Measurements from ENCODE around the gene BTRC.
"Not testable (repeated sequence)": the region's sequence is repeated elsewhere in the genome, so short reads cannot be mapped to it uniquely, and the experiment has no call there.

The BTRC gene

DNA sequence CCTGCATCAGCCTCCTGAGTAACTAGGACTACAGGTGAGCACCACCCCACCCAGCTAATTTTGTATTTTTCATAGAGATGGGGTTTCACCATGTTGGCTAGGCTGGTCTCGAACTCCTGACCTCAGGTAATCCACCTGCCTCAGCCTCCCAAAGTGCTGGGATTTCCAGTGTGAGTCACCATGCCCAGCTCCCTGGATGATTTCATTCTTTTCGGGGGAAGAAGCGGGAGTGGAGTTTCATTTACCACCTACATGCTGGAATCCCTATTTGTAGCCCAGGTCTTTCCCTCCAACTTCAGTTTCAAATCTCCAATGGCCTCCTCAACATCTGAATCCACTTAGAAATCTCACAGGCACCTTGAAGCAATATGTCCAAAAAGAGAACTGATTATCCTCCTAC lies 2.9 kb upstream of the BTRC start:
- no peak for DNase-seq

DNA sequence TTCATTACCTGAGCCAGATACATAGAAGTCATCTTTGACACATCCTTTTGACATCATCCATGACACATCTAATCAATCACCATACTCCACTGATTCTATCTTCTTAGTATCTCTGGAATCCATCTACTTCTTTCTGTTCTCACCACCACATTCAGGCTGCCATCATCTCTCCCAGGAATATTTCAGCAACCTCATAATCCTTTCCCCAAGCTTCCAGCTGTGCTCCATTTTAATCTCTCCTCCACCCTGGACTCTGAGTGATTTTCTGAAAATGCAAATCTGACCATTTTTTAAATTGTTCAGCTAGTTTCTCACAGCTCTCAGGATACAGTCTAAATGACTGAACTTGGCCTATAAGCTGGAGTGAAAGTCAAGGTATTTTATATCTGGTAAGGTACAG lies 2.5 kb upstream of the BTRC start:
- DNase-seq: no peak

DNA sequence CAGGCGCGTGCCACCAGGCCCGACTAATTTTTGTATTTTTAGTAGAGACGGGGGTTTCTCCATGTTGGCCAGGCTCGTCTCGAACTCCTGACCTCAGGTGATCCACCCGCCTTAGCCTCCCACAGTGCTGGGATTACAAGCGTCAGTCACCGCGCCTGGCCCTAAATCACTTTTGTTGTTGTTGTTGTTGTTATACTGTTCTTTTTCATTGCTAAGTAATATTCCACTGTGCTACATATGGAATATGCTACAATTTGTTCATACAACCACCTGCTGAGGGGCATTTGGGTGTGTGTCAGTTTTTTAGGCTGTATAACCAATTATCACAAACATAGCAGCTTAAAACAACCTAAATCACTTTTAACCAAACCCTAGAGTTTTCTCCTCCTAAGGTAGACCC lies 1.1 kb upstream of the BTRC start:
- DNase-seq: not testable (repeated sequence)

DNA sequence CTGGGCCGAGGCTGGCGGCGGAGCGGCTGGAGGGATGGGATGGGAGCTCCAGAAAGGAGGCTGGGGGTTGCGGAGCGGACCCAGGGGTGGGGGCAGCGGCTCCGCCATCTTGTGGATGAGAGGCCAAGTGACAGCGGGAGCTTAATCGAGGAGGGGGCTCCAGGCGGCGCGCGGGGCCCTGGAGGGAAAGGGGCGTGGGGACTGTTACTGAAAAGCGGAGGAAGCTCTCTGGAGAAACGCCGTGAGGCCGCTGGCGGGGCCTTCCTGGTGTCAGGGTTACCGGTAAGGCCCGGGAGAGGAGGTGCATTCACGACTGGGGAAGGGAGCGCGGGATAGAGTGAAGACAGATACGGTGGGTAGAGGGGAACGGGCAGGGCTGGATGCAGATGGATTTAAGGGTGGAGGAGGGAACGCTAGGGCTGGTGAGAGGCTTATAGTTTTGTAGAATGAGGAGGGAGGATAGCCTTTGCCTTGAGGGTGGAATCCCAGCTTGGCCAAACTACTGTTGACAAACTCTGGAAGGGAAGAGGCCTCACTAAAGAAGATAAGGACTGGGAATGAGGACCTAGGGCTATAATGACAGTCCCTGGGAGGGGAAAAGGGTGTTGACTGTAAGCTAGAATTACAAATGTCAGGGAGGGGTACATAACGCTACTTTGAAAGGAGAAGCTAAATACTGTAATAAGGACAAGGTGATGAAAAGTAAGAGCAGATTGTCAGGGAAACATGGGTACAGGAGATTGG lies 535 bp downstream of the BTRC start:
- no peak for DNase-seq

DNA sequence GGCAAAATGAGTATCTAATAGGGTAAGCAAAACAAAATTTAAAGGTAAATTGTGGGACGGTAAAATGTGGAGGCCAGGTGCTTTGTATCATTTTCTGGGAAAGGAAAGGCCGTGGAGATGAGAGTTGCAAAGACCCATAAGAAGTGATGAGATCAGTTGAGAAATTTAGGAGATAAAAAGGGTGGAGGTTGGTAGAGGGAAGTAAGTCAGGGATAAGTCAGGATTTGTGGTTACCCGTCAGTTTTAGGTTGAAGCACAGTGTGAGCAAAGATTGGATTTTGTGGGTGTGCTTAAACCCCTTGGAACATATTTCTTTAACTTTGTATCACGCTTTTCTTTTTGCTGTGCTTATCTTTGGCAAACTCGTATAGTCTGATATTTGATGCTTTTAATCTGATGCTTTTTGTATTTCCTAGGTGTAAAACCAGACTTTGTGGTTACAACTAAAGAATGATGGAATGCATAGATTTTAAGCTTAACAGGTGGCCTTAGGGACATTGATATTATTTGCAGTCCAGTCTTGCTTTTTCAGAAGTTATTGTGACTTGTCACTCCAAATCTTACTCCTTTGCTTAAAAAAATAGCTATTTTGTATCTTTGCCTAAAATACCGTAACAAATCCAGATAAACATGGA lies 1.2 kb downstream of the BTRC start:
- no peak for DNase-seq

DNA sequence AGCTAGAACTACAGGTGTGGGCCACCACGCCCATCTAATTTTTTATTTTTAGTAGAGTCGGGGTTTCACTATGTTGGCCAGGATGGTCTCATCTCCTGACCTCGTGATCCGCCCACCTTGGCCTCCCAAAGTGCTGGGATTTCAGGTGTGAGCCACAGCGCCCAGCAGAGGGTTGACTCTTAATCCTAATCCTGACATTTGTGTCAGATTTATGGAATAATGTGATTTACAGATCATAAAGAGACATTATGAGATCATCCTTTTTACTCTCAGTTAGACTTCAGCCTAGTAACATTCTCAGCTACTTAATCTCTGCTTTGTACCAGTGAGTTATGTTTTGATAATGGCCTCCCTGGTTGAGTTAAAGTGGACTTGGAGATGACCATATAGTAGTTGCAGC lies 2.2 kb downstream of the BTRC start:
- no peak for DNase-seq

DNA sequence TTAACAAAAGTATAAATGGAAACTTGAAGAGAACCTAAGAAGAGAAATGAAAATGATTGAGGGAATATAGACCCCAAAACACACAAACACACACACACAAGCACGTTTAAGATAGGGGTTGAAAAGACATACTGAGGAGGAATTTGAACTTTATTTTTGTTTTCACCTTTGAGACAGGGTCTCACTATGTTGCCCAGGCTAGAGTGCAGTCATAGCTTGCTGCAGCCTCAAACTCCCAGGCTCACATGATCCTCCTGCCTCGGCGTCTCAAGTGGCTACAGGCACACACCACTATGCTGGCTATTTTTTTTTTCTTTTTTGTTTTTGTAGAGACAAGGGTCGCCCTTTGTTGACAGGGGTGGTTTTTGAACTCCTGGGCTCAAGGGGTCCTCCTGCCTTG lies 4.0 kb downstream of the BTRC start:
- no peak for DNase-seq

DNA sequence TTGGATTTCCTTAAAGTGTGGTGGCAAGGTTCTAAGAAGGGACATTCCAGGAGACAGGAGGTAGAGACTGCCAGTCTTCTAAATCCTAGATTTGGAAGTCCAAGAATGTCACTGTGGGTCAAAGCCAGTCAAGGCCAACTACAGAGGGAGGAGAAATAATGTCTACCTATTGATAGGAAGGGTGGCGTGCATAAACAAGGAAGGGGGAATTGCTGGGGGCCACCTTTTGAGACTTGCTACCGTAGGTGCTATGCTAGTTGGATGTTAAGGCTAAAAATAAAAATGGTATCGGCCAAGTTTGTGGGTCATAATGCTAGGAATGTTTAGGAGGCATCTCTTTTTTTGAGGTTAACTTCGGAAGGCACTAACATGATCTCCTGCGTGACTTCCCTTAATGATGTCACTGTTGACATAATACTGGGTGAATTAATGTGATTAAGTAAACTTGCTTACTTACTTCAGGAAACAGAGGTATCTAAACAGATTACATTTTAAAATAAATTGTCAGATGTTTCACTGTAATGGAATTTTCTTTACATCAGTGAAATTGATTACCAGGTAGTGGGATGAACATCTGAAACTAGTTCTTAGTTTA lies 4.8 kb downstream of the BTRC start:
- DNase-seq: no peak

DNA sequence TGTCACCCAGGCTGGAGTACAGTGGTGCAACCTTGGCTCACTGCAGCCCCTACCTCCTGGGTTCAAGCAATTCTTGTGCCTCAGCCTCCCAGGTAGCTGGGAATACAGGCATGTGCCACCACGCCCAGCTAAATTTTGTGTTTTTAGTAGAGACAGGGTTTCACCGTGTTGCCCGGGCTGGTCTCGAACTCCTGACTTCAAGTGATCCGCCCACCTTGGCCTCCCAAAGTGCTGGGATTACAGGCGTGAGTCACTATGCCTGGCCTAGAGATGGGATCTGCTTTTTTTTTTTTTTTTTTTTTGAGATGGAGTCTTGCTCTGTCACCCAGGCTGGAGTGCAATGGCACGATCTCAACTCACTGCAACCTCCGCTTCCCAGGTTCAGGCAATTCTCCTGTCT lies 6.1 kb downstream of the BTRC start:
- not testable (repeated sequence) for DNase-seq

DNA sequence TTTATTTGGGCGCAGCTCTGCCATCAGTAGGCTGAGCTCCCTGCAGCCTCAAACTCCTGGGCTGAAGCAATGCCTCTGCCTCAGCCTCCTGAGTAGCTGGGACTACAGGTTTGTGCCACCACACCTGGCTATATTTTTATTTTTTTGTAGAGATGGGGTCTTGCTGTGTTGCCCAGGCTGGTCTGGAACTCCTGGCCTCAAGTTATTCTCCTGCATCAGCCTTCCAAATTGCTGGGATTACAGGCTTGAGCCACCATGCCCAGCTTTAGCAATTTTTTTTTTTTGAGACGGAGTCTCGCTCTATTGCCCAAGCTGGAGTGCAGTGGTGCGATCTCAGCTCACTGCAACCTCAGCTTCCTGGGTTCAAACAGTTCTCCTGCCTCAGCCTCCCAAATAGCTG lies 6.9 kb downstream of the BTRC start:
- not testable (repeated sequence) for DNase-seq

DNA sequence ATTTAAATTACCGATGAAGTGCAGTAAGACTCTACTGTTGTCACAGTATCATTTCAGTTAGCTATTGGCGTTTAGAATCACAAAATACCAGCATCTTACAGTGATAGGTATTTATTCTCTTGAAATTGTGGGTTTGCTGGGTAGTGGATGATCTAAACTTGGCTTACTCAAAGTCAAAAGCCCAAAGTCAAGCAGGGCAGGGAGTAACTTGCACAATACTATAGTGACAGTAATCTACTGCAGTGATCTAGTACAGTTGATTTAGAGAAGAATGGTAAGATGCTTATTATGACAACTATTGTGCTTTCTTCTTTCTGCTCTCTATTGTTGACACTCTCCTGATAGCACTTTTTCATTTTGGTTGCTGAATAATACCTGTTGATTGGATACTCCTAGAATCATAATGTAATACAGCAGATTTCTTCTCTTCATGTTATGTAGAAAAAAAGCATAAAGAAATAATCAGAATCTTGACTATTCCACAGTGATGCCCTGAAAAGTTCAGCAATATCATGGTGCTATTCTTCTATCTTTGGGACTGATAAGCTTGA lies 10.0 kb downstream of the BTRC start:
- no peak for DNase-seq

DNA sequence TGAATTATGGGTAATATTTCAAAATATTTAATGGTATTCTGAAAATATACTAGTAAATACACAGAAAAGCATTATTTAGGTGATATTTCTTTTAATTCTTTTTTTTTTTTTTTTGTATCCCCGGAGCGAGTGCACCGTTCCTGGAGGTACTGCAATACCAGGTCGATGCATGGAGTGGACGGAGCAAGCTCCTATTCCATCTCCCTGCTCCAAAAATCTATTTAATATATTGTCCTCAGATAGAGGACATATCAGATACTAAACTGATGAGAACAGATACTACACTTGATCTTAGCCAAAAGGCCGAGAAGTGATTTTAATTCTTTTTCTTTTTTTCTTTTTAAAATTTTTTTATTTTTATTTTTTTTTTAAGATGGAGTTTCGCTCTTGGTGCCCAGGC lies 10.8 kb downstream of the BTRC start:
- DNase-seq: no peak

DNA sequence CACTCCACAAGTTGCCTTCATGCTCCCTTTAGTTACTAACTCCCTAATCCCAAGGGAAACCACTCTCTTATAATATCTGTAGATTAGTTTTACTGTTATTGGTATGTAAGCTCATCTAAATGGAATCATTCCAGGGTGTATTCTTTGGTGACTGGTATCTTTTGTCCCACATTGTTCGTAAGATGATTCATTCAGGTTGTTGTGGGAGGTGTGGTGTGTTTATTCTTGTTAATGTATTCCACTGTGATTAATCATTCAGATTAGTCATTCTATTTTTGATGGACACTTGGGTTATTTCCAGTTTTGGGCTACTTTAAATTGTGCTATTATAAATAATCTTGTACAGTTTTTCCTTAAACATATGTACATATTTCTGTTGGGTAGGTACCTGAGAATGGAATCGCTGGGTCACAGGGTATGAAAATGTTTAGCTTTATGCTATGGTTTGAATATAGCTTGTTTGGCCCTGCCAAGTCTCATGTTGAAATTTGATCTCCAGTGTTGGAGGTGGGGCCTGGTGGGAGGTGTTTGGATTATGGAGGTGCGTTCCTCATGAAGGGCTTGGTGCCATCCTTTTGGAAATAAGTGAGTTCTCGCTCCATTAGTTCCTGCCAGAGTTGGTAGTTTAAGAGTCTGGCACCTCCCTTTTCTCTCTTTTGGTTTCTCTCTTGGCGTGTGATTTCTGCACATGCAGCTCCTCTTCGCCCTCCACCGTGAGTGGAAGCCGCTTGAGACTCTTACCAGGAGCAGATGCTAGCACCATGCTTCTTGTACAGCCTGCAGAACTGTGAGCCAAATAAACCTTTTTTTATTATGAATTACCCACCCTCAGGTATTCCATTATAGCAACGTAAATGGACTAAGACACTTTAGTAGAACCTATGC lies 13.8 kb downstream of the BTRC start:
- no peak for DNase-seq

DNA sequence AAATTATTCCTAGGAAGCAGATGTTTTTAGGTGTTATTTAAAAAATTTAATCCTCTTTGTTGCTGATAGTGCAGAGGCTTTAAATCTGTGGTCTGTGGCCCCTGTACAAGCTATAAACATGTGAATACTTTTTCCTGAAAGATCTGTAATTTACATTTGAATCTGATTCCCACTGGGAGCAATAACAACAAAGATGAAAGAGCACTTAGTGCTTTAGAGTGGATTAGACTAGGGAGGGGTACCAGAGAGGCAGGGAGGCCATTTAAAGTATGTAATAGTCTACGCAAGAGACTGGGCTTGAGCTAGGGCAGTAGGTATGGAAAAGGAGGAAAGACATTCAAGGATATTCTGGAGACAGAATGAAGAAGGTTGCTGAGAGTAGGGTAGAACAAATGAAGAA lies 19.1 kb downstream of the BTRC start:
- DNase-seq: no peak

DNA sequence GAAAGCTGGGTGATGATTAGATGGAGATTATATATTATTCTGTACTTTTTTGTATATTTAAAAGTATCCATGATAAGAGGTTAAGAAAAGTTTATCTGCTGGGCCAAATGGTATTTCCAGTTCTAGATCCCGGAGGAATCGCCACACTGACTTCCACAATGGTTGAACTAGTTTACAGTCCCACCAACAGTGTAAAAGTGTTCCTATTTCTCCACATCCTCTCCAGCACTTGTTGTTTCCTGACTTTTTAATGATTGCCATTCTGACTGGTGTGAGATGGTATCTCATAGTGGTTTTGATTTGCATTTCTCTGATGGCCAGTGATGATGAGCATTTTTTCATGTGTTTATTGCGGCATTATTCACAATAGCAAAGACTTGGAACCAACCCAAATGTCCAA lies 20.0 kb downstream of the BTRC start:
- DNase-seq: not testable (repeated sequence)

DNA sequence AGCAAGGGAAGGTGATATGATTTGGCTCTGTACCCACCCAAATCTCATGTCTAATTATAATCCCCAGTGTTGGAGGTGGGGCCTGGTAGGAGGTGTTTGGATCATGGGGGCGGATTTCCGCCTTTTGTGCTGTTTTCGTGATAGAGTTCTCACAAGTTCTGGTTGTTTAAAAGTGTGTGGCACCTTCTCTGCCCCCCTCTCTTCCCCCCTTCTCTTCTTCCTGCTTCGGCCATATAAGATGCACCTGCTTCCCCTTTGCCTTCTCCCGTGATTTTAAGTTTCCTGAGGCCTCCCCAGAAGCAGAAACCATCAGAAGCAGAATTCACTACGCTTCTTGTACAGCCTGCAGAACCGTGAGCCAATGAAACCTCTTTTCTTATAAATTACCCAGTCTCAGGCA lies 21.1 kb downstream of the BTRC start:
- DNase-seq: no peak

DNA sequence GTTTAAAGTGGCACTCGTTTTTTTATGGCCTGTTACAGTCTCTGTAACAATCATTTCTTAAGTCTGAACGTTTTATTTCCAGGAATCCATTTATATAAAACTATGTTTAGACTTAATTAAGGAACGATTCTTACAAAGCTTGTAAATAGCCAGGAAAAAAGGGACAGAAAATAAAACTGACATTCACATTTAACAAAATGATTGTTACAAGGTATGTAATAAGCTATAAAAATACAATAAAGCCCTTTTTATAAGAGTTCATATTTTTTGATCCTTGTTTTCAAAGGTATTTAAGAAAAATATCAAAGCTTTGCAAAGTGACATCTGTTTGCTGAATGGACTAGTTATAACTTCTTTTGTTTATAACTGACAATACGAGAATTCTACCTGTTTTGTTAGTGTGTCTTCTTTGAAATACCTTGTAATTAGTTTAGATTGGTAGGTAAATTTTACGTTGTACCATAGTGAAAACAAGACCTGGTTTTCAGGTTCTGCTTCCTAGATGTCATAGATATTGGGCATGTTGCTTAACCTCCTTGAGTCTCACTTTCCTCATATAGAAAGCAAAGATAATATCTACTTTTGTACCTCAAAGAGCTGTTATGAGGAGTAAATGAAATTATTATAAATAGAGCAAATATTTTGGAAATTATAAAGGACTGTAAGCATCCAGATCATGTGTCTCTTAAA lies 25.8 kb downstream of the BTRC start:
- DNase-seq: no peak

DNA sequence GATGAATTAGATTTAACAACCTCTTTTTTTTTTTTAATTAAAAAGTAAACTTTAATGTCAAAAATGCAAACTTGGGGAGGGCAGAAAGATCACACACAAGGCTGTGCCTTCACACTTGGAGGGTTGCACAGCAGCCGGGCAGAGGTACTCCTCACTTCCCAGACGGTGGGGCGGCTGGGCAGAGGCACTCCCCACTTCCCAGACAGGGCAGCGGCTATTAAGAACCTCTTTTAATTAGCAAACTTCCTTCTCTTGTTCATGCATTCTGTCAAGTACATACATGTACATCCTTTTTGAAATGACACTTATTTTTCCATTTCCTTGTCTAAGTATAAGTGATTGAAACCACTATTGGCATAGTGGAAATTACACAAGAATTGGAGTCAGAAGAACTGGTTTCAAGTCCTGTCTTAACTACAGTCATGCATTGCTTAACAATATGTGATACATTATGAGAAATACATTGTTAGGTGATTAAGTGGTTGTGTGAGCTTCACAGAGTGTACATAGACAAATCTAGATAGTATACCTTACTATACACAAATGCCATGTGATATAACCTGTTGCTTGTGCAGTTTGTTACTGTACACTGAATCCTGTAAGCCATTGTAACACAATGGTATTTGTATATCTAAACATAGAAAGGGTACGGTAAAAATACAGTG lies 26.5 kb downstream of the BTRC start:
- no peak for DNase-seq

DNA sequence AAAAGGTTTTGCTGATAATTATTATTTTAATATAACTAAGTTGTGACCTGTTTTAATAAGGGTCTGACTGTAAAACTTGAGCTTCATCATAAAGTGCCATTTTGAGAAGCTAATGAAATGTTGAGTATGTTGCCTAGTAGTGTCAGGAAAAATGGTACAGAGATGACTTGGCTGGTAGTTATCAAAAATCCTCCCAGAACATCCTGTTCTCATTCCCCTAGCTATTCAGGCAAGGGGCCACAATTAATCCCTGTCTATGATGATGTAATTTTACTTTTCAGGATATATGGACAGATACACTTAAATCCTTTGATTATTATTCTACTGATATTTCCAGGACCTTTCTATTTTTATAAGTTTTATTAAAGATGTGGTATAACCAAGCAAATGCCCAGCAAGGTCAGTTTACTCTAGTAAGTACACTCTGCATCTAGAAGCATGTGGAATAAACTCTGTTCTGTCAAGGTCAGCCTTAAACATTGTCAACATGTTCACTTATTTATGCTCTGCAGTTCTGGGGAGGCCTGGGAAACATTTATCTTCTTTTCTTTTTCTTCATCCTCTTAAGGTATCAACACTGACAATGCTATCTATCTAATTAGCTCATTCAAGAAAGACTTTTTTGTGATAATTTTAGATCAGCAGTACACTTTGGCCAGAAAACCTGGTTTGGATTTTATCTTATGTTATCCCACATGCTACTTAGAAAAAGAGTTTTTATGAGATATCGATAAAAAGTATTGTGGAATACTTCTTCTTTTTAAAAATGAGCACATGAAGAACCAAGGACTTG lies 32.1 kb downstream of the BTRC start:
- DNase-seq: no peak

DNA sequence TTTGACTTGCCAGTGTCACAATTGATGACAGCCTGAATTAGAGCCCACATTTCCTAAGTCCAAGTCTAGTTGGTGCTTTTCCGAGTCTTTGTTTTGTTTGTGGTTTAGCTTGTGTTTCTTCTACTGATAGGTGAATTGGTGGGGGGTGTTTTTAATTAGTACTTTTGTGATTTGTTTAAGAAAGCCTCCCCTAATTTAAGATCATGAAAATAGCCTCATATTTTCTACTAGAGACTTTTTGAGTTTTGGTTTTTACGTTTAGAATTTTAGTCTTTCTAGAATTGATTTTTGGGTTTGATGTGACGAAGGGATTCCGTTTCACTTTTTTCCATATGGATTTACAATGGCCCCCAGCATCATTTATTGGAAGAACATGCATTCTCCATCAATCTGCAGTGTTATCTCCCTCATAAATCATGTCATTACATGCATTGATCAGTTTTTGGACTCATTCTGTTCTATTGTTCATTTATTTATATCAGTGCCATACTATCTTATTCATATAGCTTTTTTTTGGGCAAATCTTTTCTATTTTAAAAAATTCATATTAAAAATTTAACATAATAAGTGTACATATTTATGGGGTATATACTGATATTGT lies 32.8 kb downstream of the BTRC start:
- no peak for DNase-seq
